ELR (cell line): ENCODE measurements around the gene PRSS12.
A peak's percentile ranks its signal among the peaks of the same experiment; 100 is the strongest.
"Not testable (repeated sequence)": the region's sequence is repeated elsewhere in the genome, so short reads cannot be mapped to it uniquely, and the experiment has no call there.

Experiments
- DNase-seq: peaks from one replicate; pipeline ENCODE4 v3.0.0-alpha.2; 2015; ENCODE audit warnings: low read depth

PRSS12 gene

DNA sequence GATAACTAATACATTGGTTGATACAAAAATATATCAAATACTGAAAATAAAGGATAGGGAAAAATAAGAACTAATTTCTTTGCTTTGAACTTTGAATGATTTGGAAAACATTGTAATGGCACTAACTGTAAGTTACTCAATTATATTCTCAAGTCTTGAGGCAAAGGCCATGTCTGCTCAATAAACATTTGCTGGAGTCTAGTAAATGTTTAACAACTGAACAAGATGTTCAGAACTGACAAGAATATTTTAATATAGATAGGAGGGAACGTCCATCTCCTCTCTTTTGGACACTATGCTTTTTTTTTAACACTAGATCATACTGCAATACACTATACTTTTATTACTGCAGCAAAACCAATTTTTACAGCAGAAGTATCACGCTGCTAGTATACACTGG lies 76.2 kb downstream of the PRSS12 start:
- DNase-seq = no peak

DNA sequence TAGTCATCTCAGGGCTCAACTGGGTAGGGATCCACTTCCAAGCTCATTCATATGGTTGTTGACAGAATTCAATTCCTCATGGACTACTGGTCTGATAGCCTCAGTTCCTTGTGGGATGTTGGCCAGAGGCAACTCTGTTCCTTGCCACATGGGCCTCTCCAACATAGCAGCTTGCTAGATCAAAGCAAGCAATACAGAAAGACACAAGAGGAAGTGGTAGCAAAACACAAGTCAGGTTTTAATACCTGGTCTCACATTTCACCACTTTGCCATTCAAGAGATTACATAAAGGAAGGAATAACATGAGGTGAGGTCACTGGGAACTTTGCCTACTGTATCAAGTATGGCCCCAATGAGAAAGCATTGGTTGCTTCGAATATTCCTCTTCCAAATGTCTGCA lies 79.2 kb downstream of the PRSS12 start:
- no peak for DNase-seq

DNA sequence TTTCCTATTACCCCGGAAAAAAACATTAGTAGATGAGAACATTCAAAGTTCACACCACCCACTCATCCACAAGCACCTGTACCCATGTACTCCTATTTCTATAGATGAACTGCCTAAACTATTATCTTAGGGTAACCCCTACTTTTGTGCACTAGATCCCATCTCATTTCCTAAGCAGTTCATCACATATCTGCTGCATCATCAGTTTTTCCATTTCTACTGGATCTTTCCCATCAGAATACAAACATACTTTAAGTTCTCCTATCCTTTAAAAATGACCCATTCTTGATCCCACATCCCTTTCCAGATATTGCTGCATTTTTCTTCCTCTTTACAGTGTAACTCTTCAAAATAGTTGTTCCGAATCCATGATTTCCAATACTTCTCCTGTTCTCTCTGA lies 81.0 kb downstream of the PRSS12 start:
- DNase-seq = no peak

DNA sequence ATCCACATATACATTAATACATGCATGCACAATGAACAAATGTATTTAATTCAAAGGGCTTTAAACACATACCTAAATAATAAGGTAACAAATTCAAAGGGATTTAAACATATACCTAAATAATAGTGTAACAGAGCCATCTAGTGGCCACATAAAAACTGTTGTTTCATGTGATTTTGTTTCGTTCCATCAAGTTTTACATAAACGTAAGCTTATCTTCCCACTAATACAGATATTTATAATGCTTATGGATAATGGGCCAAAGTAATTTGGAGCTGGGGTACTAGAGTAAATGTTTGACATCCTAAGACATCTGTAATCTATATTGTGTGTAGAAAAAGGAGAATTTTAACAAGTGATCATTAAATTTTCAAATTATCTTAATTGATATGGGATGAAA lies 82.3 kb downstream of the PRSS12 start:
- DNase-seq = peak; percentile 69

- DNase-seq = no peak
Observed at GRCh38 chr4:118268780-118269179, 84.0 kb downstream of the PRSS12 start.

DNA sequence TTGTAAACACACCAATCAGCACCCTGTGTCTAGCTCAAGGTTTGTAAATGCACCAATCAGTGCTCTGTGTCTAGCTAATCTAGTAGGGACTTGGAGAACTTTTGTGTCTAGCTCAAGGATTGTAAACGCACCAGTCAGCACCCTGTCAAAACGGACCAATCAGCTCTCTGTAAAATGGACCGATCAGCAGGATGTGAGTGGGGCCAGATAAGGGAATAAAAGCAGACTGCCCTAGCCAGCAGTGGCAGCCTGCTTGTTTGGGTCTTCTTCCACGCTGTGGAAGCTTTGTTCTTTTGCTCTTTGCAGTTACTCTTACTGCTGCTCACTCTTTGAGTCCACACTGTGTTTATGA lies 86.7 kb downstream of the PRSS12 start:
- DNase-seq = not testable (repeated sequence)

- DNase-seq = no peak
Observed at GRCh38 chr4:118265312-118266144, 87.3 kb downstream of the PRSS12 start.

DNA sequence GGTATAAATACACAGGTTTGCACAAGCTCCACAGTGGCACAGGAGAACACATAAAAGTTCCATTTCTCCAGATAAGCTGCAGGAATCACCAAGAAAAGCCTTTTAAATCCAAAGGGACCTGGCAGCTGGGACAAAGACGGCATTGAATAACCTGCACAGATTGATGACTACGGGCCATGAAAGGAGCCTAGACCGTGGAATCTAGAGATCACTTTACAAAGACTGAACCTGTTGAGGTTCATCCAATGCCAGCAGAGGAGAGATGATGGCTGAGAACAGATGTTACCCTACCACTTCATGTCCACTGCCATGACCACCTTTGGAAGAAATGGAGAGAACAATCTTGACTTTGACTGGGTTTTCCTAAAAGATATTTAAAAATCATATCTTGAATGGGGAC lies 88.7 kb downstream of the PRSS12 start:
- no peak for DNase-seq

GRCh38 chr4:118260309-118260708 lies 92.5 kb downstream of the PRSS12 start:
- DNase-seq = no peak

- DNase-seq = no peak
Observed at GRCh38 chr4:118259111-118259510, 93.7 kb downstream of the PRSS12 start.

GRCh38 chr4:118254368-118254767 lies 98.4 kb downstream of the PRSS12 start:
- DNase-seq = no peak

- no peak for DNase-seq
Observed at GRCh38 chr4:118249890-118250289, 102.9 kb downstream of the PRSS12 start.

DNA sequence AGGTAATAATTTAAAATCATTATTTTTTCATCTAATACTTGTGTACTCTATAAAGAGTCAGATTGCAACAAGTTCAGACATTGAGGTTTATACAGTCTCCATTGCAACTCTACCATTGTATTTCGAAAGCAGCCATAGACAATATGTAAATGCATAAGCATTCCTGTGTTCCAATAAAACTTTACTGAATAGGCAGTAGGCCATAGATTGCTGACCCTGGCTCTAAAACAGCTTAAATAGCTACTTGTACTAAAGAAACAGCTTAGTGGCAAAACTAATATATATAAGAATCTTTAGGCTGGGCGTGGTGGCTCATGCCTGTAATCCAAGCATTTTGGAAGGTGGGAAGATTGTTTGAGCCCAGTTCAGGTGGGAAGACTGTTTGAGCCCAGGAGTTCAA lies 115.3 kb downstream of the PRSS12 start:
- DNase-seq = no peak

GRCh38 chr4:118235566-118236120 lies 117.2 kb downstream of the PRSS12 start:
- DNase-seq = no peak
